Measurements from ENCODE around the gene IRGC.

Gene IRGC

GRCh38 chr19:43725468-43725867 is 9.6 kb downstream of the IRGC start:
- DNase-seq: no peak

- no peak for DNase-seq
These were observed 11.1 kb downstream of the IRGC start for GRCh38 chr19:43726736-43727592.

GRCh38 chr19:43727593-43727853 is 11.6 kb downstream of the IRGC start:
- no peak for DNase-seq

GRCh38 chr19:43729919-43730318 is 14.0 kb downstream of the IRGC start:
- DNase-seq: no peak

- DNase-seq: no peak
These were observed 15.5 kb downstream of the IRGC start for GRCh38 chr19:43731346-43731745.

- DNase-seq: no peak
These were observed 16.0 kb downstream of the IRGC start for GRCh38 chr19:43731846-43732245.

GRCh38 chr19:43735013-43735412 is 19.1 kb downstream of the IRGC start:
- no peak for DNase-seq

DNA sequence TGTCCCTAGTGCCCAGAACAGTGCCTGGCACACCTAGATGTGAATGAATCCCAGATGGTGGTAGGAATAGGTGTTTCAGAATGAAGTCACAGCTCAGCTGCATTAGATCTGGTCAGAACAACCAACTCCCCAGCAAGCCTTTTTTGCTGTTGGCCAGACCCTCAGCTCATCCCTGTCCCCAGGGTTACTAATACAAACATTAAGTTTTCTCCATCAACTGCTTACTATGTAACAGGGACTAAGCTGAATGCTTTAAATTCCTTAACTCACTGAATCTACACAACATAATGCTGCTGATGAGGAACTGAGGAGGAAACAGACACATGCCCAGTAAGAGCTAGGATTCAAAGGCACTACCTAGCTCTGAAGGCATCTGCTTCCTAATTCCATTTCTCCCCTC is 20.1 kb downstream of the IRGC start:
- no peak for DNase-seq

DNA sequence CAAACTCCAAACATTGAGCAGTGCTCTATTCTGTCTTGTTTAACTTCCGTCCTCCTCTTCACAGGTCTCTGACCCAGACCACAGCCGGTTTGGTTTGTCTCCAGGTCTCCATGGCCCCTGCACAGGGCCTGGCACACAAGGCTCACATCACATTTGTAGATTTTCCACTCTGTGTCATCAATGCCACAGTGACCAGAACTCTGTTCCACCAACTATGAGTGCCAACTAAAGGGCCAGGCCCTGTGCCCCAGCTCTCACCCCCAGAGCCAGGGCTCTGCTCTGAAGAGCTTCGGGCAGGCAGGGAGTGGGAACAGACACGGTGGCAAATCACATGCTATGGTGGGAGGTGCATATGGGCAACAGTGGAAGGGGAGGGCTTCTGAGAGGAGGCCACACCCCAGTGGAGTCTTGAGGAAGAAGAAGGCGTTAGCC is 22.9 kb downstream of the IRGC start:
- no peak for DNase-seq

DNA sequence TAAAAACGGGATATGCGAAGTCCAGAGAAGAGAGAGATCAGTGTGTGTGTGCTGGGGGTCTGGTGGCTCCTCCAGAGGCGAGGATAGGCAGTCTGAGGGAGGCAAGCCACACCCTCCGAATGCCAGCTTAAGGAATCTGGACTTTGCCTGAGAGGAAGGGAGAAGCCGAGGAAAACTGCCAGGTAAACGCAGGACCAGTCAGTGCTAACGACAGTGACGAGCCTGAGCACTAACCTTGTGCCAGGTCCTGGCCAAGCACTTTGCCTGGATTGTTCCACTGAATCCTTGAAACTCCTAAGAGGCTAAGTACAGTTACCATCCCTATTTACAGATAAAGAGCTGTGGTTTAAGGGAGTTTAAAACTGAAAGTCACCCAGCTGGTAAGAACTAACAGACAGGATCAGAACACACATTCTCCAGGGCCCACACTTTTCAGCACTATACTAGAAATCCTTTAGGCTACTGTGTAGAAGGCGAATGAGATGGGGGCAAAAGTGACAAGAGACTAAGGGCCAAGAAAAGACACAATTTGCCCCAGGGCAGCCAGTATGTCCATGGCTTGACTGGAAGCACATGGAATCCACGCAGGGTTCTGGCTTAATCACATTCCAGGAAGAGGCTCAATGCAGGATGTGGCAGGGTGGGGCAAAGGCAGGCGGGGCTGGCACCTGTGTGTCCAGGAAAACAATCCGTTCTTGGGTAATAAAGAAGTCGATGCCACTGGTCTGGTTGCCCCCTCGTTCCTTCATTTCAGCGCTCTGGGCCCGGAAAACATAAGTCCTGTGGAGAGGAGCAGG is 23.8 kb downstream of the IRGC start:
- DNase-seq: no peak

DNA sequence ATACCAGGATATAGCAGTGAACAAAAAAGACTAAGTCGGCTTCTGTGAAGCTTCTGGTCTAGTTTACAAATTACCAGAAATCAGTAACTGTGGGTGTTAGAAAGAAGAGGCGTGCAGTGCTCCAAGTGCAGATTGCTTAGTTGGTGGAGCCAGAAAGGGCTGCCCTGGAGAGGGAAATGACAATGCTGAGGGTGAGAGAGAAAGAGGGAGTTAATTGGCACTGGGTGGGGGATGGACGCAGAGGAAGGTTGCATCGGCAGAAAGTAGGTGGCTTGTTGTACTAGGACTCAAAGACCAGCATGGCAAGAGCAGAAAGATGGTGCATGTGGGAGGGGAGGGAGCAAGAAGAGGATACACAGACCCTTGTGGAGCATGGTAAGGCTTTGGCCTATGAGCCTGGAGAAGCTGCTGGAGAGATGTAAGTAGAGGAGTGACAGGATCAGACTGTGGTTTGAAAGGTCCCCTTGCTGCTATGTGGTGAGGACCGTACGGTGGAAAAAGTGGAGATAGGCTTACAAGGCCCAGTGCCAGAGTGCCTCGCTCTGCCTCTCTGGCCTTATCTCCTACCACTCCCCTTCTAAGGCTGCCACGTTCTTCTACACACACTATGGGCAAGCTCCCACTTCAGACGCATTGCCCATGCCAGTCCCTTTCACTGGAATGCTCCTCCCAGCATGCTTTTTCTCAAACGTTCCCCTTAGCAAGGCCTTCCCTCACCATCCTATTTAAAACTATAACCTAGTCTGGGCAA is 25.4 kb downstream of the IRGC start:
- no peak for DNase-seq

GRCh38 chr19:43743059-43743458 is 27.2 kb downstream of the IRGC start:
- no peak for DNase-seq

DNA sequence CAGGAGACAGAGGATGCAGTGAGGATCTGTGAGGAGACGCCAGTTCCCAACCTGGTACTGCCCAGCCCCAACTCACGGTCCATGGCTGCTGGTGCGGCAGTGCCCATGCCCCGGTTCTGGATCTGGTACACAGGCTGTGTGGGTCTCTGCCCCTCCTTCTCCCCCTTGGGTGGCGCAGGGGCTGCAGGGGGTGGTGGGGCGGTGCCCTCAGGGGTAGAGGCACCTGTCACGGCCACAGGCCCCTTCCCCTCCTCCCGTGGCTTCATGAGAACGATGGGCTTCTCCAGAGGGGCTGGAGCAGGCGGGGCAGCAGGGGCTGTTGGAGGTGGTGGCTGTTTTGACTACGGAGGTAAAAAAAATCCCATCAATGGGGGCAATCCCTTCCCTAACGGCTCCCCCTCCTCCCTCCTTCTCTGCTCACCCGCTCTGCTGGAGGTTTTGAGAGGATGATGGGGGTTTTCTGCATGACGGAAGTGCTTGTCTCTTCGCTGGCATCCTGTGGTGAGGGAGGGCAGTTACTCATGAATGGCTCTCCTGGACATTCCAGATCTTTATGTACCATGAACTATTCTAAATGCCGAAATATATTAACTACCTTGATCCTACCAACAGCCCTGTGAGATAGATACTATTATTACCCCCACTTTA is 31.8 kb downstream of the IRGC start:
- no peak for DNase-seq

DNA sequence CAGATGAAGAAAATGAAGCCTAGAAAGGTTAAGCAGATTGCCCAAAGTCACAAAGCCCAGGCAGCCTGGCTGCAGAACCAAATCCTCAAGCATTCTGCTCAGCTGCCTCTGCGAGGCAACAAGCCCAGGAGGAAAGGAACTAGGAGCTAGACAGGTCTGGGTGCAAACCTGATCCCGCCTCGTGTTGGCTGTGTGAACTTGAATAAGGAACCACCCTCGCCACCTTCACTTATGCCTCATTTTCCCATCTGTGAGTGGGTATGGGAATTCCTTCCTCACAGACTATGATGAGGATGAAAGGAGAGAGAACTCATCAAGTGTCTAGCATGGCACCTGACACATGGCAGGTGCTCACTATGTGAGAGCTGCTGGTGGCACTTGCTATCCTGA is 32.3 kb downstream of the IRGC start:
- no peak for DNase-seq

DNA sequence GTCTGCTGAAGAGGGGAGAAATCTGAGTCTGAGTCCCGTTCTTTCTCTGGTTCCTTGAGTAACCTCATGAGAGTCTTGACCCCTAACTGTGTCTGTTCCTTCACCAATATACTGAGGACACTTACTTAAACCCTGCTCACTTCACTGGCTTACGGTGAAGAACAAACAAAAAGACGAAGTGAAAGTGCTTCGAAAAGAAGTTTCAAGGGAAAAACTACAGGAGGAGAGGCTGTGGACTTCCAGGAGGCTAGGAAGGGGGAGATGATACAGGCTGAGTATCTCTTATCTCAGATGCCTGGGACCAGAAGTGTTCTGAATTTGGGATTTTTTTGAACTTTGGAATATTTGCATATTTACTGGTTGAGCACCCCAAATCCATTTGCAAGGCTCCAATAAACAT is 32.8 kb downstream of the IRGC start:
- no peak for DNase-seq

DNA sequence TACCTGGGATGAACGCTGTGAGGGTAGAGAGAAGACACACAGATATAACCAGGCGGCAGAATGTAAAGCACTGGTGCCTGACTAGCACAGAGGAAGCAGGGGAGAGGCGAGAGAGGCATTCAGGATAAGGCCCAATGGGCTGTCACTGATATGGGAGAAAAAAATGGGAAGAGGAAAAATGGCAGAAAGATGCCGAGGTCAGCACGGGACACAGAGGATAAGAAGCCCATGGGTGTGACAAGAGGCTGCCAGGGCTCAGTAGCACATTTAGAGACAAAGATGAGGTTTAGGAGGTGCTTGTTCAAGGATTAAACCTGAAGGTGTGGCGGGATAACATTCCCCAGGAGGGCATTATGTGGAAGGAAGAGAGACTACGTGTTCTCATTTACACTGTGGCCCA is 33.3 kb downstream of the IRGC start:
- no peak for DNase-seq

DNA sequence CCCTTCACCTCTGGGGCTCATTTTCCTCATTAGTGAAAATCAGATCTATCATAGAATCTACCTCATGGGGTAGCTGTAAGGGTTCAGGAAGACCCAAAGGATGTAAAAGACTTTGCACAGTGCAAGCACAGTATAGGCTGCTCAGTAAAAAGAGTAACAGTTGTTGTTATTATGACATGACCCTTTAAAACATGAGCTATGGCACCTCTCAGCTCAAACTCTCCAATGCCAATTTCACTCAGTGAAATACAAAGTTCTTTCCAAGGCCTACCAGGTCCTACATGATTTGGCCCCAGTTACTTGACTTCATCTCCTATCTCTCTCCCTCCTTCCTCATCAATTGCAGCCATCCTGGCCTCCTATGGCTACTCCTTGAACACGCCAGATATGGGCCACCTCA is 34.0 kb downstream of the IRGC start:
- DNase-seq: no peak

- DNase-seq: no peak
These were observed 35.8 kb downstream of the IRGC start for GRCh38 chr19:43751466-43752220.

DNA sequence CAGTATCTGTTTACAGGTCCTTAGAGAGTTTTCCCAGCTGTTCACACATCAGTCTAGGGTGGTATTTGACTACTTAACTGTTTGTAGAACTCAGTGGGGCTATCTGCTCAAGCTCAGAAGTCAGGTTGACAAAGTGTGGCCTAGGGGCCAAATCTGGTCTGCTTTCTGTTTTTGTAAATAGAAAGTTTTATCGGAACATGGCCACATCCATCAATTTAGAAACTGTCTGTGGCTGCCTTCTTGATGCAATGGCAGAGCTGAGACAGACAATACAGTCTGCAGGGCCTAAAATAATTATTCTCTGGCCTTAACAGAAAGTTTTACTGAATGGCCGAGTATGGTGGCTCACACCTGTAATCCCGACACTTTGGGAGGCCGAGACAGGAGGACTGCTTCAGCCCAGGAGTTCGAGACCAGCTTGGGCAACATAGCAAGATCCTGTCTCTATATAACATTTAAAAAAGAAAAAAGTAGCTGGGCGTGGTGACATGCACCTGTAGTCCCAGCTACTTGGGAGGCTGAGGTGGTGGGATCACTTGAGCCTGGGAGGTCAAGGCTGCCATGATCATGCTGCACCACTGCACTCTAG is 36.5 kb downstream of the IRGC start:
- no peak for DNase-seq

- DNase-seq: no peak
These were observed 38.3 kb downstream of the IRGC start for GRCh38 chr19:43754253-43754502.

GRCh38 chr19:43754503-43755255 is 38.8 kb downstream of the IRGC start, which contains the start of gene SMG9:
Gene SMG9, minus strand, starts transcription at chr19:43754962. Its CDS starts 4,221 bp downstream, at chr19:43750741.
- DNase-seq: peak; percentile 99

Measured in right hindlimb (tissue), 1 donor.